Hematopoietic multipotent progenitor cell treated with erythropoietin and hydrocortisone succinate and interleukin-3 and kit ligand, for 6 days (in vitro differentiated cells): ENCODE results near the gene OR2C1.

Experiments used
- DNase-seq: peaks from one replicate; pipeline ENCODE4 v3.0.0-alpha.2; 2015

OR2C1 gene

DNA sequence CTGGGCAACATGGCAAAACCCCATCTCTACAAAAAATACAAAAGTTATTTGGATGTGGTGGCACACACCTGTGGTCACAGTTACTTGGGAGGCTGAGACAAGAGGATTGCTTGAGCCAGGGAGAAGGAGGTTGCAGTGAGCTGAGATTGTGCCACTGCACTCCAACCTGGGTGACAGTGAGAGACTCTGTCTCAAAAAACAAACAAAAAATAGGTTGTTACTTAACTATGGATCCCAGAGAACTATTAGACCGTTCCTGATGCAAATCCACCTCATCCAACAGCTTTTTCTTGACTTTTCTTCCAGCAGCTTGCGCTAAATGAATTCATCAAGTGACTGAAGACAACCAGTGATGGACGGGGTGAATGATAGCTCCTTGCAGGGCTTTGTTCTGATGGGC lies at the start of gene OR2C1:
OR2C1 (plus strand) TSS at position 301 of the 400 bp plus-strand sequence; CDS start at position 353, 52 bp downstream.
- DNase-seq: no peak

DNA sequence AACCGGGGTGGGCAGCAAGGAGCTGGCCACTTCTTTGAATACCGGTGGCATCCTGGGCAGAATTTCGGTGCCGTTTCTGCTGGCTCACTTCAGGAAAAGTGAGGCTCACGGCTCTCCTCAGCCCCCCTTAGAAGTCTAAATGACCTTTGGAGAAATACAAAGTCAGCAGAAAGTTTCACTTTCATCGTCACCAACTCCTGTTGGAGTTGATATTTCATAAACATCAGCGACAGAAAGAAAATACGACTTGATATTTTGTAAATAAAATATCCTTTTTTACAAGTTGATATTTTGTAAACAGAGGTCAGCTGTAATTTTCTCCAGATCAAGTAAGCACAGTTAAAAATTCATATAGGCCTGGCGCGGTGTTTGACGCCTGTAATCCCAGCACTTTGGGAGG lies 49.6 kb upstream of the OR2C1 start:
- DNase-seq: no peak

DNA sequence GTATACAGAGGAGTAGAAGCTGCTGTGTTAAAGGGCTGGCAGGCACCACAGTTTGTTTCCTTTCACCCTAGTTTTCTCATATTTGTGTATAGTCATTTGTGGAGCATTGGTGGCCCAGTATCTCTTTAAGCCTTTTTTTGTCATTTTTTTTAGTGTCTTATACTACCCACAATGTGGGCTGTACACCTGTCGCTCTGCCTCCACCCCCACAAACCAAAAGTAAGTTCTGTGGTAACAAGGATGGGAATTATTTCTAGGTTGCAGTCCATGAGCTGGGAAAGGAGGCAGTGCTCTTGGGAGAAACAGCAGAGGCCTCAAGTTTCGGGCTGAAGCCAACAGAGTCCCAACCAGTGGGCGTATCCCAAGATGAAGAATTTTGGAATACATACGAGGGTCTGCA lies 44.2 kb upstream of the OR2C1 start:
- no peak for DNase-seq

DNA sequence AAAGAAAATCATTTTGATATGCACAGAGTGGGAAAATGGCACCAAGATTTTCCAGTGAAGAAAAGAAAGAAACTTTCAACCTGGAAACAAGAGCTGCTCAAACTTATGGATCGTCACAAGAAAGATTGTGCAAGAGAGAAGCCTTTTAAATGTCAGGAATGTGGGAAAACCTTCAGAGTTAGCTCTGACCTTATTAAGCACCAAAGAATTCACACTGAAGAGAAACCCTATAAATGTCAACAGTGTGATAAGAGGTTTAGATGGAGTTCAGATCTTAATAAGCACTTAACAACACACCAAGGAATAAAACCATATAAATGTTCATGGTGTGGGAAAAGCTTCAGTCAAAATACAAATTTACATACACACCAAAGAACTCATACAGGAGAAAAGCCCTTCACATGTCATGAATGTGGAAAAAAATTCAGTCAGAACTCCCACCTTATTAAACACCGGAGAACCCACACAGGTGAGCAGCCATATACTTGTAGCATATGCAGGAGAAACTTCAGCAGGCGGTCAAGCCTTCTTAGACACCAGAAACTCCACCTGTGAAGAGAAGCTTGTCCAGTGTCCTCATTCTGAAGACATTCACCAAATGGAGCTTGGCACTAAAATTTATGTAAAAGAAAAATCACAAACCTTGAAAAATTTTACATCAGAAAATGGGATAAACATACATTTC lies 38.2 kb upstream of the OR2C1 start:
- peak; percentile 15 for DNase-seq

DNA sequence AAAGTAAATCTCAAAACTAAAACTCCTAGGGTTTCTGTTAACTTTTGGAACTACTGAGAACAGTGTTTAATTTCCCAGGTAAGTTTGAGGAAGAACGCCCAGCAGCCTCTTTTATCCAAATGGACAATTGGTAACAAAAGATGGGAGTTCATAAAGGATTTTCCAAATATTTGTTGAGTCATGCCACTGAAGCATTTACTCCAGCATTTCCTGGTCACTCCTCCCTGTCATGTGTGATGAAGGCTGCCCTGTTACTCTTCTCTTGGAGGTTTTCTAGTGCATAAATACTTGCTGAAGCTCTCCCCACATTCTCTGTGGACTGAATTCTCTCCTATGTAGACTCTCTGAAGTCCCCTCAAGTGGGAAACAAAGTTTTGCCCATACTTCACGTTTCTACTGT lies 33.9 kb upstream of the OR2C1 start:
- DNase-seq: no peak

DNA sequence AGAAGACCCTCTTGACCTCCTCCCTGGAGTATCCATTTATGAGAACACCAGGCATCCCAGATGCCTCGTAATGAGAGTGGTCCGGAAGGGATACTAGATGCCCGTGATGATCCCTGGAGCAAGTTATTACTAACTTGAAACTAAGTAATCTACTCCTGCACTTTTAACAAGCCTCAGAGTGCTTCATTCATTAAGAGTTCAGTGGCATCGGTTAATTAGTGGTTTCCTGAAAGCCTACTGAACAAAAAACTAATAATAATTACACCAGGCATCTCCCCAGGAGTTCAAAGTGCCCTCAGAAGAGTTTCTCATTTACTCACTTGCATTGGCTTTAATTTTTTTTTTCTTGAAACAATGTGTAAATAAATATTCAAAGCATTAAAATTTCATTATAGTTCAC lies 28.2 kb upstream of the OR2C1 start:
- no peak for DNase-seq

DNA sequence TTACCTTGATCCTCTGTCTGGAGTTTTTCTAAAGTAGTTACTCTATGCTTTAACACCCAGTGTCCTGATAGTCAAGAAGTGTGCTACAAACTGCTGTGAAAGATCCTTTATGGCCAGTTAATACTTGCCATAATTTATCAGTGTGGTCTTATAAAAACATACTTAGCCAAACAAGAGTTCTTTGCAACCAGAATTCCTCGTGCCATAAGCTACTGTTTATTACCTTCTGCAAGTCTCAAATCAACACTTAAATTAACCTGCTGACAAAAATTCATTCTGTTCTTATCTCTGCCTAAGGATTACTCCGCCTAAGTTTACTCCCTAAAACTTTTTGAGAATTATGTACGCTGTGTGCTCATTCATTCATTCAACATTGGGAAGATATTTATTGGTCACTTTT lies 27.6 kb upstream of the OR2C1 start:
- no peak for DNase-seq

DNA sequence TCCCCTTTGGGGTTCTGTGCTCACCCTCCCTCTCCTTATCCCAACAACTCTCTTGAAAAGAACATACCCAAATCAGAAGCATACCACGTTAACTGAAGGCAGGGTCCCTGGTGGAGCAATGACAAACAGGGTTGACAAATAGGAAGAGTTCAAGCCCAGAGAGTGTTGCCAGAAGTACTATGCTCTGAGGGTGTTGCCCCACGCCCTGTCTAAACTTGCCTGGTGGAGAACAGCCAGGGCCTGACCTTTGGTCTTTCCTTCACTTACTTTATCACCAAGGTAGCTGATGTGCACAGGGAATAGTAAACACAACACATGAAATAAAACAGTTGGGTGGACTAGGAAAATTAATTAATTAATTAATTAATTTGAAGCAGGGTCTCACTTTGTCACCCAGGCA lies 27.0 kb upstream of the OR2C1 start:
- no peak for DNase-seq

DNA sequence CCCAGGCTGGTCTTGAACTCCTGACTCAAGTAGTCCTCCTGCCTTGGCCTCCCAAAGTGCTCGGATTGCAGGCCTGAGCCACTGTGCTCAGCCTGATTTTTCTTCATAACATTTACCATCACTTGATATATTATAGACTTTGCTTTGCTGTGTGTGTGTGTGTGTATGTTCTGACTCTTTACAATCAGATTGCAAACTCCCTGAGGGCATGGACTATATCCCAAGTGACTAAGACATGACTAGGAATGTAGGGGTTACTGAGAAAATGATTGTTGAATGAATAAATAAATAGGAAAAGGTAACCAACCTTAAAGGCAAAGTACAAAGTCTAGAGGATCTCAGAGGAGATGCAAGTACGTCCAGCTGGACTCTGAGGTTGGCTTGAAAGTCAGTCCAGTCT lies 9.6 kb upstream of the OR2C1 start:
- no peak for DNase-seq

DNA sequence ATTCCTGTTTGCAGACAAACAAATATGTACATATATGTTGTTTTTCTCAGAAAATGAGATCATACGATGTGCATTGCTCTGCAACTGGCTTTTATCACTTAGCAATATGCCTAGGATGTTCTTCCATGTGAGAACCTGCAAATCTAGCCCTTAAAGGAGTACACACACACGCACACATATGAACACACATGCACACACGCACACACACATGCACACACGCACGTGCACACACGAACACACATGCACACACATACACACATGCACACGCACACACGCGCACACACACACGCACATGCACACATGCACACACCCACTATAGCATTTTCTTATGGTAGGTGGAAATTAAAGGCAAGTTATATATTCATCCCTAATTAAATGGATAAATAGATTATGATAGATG lies 8.1 kb upstream of the OR2C1 start:
- DNase-seq: no peak

DNA sequence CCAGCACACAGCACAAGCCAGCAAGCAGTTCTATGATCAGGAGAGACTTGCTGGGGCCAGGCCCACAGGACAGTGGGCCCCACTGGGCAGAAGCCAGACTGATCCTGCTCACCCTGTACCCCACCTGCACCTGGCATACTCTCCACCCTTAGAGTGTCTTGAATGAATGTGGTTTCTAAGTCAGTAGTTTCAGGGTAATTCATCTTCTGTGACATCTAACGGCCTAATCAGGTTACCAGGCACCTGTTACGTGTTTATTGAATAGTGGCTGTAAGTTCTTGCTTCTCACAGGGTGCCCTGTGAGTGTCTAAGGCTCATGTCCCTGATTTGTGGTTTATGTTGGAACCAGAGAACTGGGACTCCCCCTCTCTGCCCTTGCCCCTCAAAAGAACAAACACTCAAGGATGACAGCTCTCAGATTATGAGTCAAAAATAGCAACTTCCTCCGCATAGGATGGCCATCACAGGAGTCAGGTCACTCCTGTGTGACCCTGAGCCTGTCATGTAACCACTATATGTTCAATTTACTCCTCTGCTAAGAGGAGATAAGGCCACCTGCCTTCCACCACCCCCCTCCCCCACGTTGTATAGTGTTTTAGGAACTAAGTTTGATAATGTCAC lies 7.0 kb upstream of the OR2C1 start:
- DNase-seq: peak; percentile 25

DNA sequence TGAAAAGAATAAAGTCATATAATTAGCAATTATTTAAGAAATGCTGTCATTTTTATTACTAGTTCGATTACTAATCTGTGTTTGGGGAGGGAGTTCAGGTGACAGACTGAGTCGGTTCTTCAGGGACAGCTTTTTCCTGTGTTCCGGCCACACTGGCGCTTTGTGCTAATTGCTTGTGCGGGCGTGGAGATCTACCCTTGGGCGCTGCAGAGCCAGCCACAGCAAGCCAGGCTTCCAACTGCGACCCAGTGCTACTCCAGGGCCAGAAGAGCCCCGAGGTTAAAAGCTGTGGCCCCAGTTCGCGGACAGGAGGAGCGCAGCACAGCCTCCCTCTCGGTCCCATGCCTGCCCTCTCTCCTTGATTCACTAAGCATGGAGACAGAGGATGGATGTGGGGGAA lies 6.5 kb upstream of the OR2C1 start:
- no peak for DNase-seq

DNA sequence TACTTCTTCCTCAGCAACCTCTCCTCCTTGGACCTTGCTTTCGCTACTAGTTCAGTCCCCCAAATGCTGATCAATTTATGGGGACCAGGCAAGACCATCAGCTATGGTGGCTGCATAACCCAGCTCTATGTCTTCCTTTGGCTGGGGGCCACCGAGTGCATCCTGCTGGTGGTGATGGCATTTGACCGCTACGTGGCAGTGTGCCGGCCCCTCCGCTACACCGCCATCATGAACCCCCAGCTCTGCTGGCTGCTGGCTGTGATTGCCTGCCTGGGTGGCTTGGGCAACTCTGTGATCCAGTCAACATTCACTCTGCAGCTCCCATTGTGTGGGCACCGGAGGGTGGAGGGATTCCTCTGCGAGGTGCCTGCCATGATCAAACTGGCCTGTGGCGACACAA lies 429 bp downstream of the OR2C1 start:
- DNase-seq: no peak

DNA sequence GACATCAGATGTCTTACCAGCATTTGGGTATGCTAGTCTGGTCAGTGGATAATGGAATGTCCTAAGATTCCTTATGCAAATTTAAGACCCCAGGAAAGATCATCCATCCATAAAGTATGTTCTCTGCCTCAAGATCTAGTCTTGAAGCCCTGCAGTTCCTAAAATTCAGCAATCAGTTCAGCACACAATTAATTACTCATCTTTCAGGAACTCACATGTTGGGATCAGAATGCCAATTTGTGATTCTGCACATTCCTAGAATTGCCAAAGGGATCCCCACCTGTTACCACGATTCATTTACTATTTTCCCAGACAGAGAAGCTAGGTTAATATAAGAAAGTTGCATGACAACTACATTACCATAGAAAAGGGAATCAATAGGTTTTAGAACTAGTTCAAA lies 3.2 kb downstream of the OR2C1 start:
- no peak for DNase-seq

DNA sequence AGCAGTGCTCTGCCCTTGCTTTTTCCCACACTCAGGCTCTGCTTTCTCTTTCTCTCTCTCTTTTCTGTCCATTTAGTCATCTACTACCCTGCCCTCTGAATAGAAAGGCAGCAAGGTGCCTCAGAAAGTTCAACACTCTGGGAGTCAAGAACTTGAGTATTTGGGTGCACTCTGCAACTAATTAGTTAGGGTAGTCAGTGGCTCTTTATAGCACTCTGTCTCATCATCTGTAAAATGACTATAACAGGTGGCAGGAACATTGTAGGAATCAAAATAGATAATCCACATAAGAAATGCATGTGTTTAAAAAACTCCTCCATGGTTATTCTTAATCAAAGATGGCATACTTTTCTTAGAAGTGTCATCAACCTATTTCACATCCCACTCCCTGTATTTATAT lies 7.2 kb downstream of the OR2C1 start:
- no peak for DNase-seq

DNA sequence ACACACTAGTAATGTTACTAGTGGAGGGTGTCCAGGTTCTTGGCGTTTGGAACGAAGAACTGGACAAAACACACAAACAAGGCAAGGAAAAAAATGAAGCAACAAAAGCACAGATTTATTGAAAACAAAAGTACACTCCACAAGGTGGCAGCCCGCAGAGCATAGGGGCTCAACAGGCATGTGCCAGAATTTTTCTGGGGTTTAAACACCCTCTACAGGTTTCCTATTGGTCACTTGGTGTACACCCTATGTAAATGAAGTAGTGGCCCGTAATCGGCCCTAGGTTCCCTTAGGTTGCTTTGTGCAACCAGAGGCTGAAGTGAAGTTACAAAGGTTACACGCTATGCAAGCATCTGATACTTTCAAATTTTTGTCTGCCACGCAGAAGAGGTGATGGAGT lies 8.1 kb downstream of the OR2C1 start:
- no peak for DNase-seq

DNA sequence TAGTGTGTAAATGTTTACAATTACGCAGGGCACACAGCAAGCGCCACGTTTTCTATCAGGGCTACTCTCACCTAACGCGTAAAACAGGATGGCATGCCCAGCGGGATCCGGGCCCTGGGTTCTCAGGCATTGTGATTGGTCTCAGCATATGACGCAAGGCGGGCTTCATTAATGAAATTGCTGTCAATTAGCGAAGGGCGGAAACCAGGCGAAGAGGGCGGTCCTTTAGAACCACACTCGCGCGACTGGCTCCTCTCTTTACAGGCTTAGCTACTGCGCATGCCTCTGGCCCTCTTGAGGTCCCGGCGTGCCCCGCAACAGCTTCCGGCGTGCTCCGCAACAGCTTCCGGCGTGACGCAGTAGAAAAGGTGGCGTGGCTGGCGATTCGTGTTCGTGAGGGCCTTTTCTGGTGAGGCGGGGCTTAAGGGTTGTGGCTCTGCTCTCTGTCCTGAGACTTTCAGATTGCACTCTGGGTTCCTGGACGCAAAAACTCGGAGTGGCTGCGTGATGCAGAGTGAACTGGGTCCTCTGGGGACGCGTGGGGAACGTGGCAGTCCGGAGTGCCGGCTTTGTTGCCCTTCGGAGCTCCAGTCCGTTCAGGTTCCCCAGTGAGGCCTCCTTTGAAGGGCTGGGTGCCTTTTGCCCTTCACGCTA lies 9.2 kb downstream of the OR2C1 start:
- peak; percentile 96 for DNase-seq

DNA sequence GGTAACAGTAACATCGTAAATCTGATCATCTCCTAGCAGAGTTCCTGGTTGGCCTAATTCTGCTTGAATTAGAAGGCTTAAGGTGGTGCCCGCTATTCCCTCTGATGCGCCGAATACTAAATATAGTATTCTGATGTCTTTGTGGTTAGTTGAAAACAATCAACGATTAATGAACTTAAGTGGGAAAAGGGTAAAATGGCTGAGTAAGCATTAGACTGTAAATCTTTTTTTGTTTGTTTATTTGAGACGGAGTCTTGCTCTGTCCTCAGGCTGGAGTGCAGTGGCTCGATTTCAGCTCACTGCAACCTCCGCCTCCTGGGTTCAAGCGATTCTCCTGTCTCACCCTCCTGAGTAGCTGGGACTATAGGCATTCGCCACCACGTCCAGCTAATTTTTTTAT lies 13.4 kb downstream of the OR2C1 start:
- no peak for DNase-seq

DNA sequence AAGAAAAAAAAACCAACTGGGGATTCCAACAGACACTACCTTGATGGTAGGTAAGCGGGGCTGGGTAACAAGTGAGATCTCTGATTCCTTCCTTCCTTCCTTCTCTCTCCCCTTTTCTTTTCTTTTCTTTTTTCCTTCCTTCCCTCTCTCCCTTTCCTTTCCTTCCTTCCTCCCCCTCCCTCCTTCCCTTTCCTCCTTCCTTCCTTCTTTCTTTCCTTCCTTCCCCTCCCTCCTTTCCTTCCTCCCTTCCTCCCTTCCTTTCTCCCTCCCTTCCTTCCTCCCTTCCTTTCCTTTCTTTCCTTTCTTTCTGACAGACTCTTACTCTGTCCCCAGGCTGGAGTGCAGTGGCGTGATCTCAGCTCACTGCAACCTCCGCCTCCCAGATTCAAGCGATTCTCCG lies 20.0 kb downstream of the OR2C1 start:
- no peak for DNase-seq

DNA sequence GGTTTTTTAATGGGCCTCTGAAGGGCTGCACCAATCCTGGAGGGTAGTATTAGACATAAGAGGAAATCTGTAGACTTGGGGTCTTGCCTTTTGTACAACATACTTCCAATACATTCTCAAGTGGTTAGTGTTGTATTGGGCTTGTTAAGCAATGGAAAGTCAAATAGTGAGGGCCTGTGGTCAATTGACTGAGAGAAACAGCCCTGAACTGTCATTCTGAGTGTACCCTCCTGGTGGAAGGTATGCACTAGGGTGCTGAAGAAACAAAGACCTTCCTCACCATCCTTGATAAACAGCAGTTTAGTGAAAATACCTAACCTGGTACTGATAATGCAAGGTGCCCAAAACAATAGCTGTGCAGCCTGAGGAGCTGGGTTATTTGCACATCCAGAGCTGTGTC lies 22.2 kb downstream of the OR2C1 start:
- DNase-seq: no peak

DNA sequence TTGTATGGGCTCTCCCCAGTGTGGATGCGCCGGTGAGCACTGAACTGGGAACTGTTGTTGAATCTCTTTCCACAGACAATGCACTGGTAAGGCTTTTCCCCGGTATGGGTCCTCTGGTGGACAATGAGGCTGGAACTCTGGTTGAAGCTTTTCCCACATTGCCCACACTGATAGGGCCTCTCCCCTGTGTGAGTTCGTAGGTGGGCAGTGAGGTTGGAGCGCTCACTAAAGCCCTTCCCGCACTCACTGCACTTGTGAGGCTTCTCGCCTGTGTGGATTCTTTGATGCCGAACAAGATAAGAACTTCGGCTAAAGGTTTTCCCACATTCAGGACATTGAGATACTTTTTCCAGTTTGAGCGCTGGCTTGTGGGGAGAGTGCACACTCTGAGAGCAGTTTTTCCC lies 27.4 kb downstream of the OR2C1 start:
- DNase-seq: no peak

DNA sequence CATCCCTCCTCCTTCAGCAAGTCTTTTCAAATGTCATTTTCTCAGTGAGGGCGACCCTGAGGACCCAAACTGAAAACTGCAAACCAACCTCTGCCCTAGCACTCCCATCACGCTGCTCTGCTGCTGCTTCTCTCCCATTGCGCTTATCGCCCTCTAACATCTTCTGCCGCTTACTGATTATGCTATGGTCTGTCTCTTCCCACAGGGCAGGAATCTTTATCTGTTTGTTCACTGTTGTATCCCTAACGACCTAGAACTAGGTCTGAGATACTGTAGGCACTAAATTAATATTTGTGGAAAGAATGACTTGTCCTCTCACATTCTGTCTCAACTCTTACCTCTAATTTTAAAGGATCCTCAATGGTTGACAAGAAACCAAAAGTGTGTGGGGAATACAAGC lies 32.6 kb downstream of the OR2C1 start:
- peak; percentile 66 for DNase-seq

DNA sequence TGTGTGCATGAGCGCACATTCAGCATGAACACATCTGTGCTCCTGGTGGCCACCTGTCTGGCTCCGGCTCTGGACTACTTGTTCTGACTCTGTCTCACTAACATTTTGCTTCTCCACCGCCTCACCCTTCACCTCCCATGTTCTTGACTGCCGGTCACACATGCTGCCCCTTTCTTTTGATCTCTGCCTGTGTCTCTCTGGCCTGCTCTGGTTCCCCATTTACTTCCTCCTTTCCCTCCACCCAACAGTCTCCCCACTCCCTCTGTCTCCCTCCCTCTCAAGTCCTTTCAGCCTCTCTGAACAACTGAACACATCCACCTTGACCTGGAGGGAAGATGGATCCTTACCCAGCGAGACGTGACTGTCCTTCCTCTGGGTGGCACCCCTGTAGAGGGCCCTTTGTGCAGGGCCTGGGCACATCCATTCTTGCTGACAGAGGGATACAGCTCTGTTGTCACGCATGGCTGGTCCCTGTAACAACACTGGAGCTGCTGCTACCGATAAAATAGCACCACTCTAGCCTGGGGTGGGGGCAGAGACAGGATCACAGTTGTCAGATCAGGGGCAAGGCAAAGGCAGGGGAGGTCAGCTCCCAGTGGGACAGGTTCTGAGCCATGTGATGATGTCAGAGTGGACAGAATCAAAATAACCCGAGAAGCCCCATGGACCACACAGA lies 34.1 kb downstream of the OR2C1 start:
- no peak for DNase-seq

DNA sequence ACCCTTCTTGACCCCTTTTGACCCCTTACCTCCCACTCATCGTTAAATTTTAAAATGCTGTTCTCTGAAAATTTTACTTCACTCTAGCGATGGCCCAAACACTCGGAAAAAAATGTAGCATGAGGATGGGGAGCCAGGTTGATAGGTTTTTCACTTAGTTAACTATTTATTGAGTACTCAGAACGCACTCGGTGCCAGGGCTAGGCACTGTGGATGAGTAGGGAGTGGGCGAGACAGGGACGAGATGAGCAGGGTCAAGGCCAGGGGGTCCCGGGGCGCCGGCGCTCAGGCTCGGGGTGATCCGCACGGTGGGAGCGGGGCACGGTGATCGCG lies 44.7 kb downstream of the OR2C1 start:
- no peak for DNase-seq
